PC-9 (cell line): ENCODE measurements around the gene RC3H1. TPM values are rescaled to one million over a fixed set of nuclear protein-coding genes. Genes with fewer than 3 reads are reported as not detected.

Experiments
- BruUV-seq: library from RNA; stranded (reverse); fragments of 400-500 nt; replicated peaks from 2 replicates; lab custom pipeline; 2021; lab: Mats Ljungman, UMichigan
- CTCF ChIA-PET: fragments of 300-600 bp; sonication (Branson Sonifier 250); formaldehyde crosslinking; loops from one replicate; lab custom pipeline; 2022; ENCODE audit warnings: antibody characterized with exemption; lab: Charles Lee
- POLR2A ChIA-PET: fragments of 300-600 bp; sonication (Branson Sonifier 250); formaldehyde crosslinking; loops from one replicate; lab custom pipeline; 2022; ENCODE audit warnings: antibody characterized with exemption; ENCODE audit not compliant: unreplicated experiment; lab: Charles Lee
- DNase-seq, 2 experiments: peaks; one replicate each; pipeline versions ENCODE4 v3.0.0 to v3.0.0-alpha.2; 2015 to 2022; ENCODE audit warnings: mixed read lengths in 1 of 2
- H2AFZ ChIP-seq: fragments of 200-600 bp; sonication (generic); 2 replicates; pipeline ENCODE4 v1.8.1; 2017; ENCODE audit warnings: antibody characterized with exemption
- H3F3A ChIP-seq: fragments of 200-600 bp; sonication (generic); 2 replicates; pipeline ENCODE4 v1.8.1; 2017; ENCODE audit warnings: antibody characterized with exemption, mild to moderate bottlenecking, low read depth; ENCODE audit not compliant: insufficient read depth
- H3K27ac ChIP-seq: fragments of 200-600 bp; sonication (generic); 2 replicates; pipeline ENCODE4 v1.6.1; 2016; ENCODE audit warnings: mixed run types
- H3K27me3 ChIP-seq: fragments of 200-600 bp; sonication (generic); 2 replicates; pipeline ENCODE4 v1.6.1; 2016; ENCODE audit warnings: low read depth, mixed run types; ENCODE audit not compliant: insufficient read depth
- H3K36me3 ChIP-seq: fragments of 200-600 bp; sonication (generic); 2 replicates; pipeline ENCODE4 v1.6.1; 2016; ENCODE audit warnings: low read depth, mixed run types
- H3K4me1 ChIP-seq: fragments of 200-600 bp; sonication (generic); replicated peaks from 2 replicates; pipeline ENCODE4 v1.6.1; 2016; ENCODE audit warnings: mixed run types; ENCODE audit not compliant: insufficient read depth
- H3K4me2 ChIP-seq: fragments of 200-600 bp; sonication (generic); 2 replicates; pipeline ENCODE4 v1.6.1; 2017; ENCODE audit warnings: mixed run types
- H3K4me3 ChIP-seq: fragments of 200-600 bp; sonication (generic); 2 replicates; pipeline ENCODE4 v1.6.1; 2016; ENCODE audit warnings: mixed run types
- H3K79me2 ChIP-seq: fragments of 200-600 bp; sonication (generic); 2 replicates; pipeline ENCODE4 v1.6.1; 2017; ENCODE audit warnings: low read depth, mixed run types
- H3K9me2 ChIP-seq: fragments of 200-600 bp; sonication (generic); 2 replicates; pipeline ENCODE4 v1.8.1; 2017; ENCODE audit warnings: mild to moderate bottlenecking; ENCODE audit not compliant: insufficient read depth
- H3K9me3 ChIP-seq: fragments of 200-600 bp; sonication (generic); 2 replicates; pipeline ENCODE4 v1.8.1; 2016; ENCODE audit warnings: low read depth; ENCODE audit not compliant: insufficient read depth
- H4K20me1 ChIP-seq: fragments of 200-600 bp; sonication (generic); 2 replicates; pipeline ENCODE4 v1.8.1; 2017; ENCODE audit not compliant: insufficient read depth
- EZH2 ChIP-seq: fragments of 200-600 bp; sonication (generic); IDR thresholded peaks from 2 replicates; pipeline ENCODE4 v1.8.0; 2017; ENCODE audit warnings: antibody characterized with exemption, low read depth
- intact Hi-C: fragments of 100-400 bp; cut with micrococcal nuclease; formaldehyde crosslinking; loops from one replicate; pipeline ENCODE4 v1.10.0; 2022; ENCODE audit not compliant: unreplicated experiment
- total RNA-seq: library from RNA; stranded (reverse); gene quantifications from 2 replicates; pipeline ENCODE4 v1.2.3, GENCODE V29; 2021
- TF ChIP-seq, protein P1 (sequence below): fragments of 200-600 bp; sonication (generic); conservative IDR thresholded peaks from 2 replicates; pipeline ENCODE4 v1.6.1; 2017; ENCODE audit warnings: mixed run types, antibody characterized with exemption, mild to moderate bottlenecking, moderate library complexity

Gene RC3H1
- total RNA-seq, 1 experiment from 2014 or later: 29.5 TPM

GRCh38 chr1:174017231-174017970, 4.8 kb downstream of the RC3H1 start:
- peaks cover 27% of the 10 kb centered on the region for H3K4me1 ChIP-seq
- no peaks in the 10 kb centered on the region for H3K27me3 ChIP-seq
- H3K4me3 ChIP-seq: no peak overlapping the region
- intact Hi-C loops: no loop called here
- H3K79me2 ChIP-seq: peaks cover 92% of the 10 kb centered on the region
- no peak for TF ChIP-seq EZH2
- TF ChIP-seq, protein P1, sequence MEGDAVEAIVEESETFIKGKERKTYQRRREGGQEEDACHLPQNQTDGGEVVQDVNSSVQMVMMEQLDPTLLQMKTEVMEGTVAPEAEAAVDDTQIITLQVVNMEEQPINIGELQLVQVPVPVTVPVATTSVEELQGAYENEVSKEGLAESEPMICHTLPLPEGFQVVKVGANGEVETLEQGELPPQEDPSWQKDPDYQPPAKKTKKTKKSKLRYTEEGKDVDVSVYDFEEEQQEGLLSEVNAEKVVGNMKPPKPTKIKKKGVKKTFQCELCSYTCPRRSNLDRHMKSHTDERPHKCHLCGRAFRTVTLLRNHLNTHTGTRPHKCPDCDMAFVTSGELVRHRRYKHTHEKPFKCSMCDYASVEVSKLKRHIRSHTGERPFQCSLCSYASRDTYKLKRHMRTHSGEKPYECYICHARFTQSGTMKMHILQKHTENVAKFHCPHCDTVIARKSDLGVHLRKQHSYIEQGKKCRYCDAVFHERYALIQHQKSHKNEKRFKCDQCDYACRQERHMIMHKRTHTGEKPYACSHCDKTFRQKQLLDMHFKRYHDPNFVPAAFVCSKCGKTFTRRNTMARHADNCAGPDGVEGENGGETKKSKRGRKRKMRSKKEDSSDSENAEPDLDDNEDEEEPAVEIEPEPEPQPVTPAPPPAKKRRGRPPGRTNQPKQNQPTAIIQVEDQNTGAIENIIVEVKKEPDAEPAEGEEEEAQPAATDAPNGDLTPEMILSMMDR: no peak
- no peaks in the 10 kb centered on the region for H3K9me3 ChIP-seq
- ChIA-PET POLR2A (no interaction called here), CTCF (no interaction called here)
- BruUV-seq: no TSS peak
- peaks cover 56% of the 10 kb centered on the region for H4K20me1 ChIP-seq
- H3K36me3 ChIP-seq: peaks cover 4% of the 10 kb centered on the region; the same call in 1 of the 2 replicates
- no peak overlapping the region for H3K27ac ChIP-seq
- no peak overlapping the region for H2AFZ ChIP-seq
- no peaks in the 10 kb centered on the region for H3F3A ChIP-seq
- no peak for DNase-seq
- no peaks in the 10 kb centered on the region for H3K9me2 ChIP-seq
- no peak overlapping the region for H3K4me2 ChIP-seq

- Histone ChIP-seq H3K9me2 (no peaks in the 10 kb centered on the region), H3K4me1 (peaks cover 10% of the 10 kb centered on the region), H3F3A (no peaks in the 10 kb centered on the region), H3K27ac (no peak overlapping the region), H3K9me3 (no peaks in the 10 kb centered on the region), H4K20me1 (peaks cover 66% of the 10 kb centered on the region), H3K79me2 (peaks cover 96% of the 10 kb centered on the region), H2AFZ (no peak overlapping the region), H3K4me3 (no peak overlapping the region), H3K27me3 (no peaks in the 10 kb centered on the region), H3K36me3 (no peaks in the 10 kb centered on the region; the same call in none of the 2 replicates), H3K4me2 (no peak overlapping the region)
- intact Hi-C loops: no loop called here
- no peak for TF ChIP-seq EZH2
- TF ChIP-seq, protein P1: no peak
- ChIA-PET POLR2A (no interaction called here), CTCF (no interaction called here)
- no peak for DNase-seq
- no TSS peak for BruUV-seq
Observed at GRCh38 chr1:174013864-174014418, 8.2 kb downstream of the RC3H1 start.

GRCh38 chr1:174008979-174009378, 13.2 kb downstream of the RC3H1 start:
- TF ChIP-seq EZH2: no peak
- TF ChIP-seq, protein P1: no peak
- POLR2A ChIA-PET: no interaction called here
- H3K27ac ChIP-seq: no peak overlapping the region
- no peaks in the 10 kb centered on the region for H3K27me3 ChIP-seq
- peaks cover 56% of the 10 kb centered on the region for H4K20me1 ChIP-seq
- H3F3A ChIP-seq: no peaks in the 10 kb centered on the region; the same call in 1 of the 2 replicates
- intact Hi-C loops: no loop called here
- no peak overlapping the region for H2AFZ ChIP-seq
- H3K9me2 ChIP-seq: no peaks in the 10 kb centered on the region
- no peak overlapping the region for H3K4me3 ChIP-seq
- no peaks in the 10 kb centered on the region for H3K4me1 ChIP-seq
- CTCF ChIA-PET: no interaction called here
- H3K9me3 ChIP-seq: no peaks in the 10 kb centered on the region
- H3K36me3 ChIP-seq: no peaks in the 10 kb centered on the region; the same call in none of the 2 replicates
- H3K79me2 ChIP-seq: peaks cover 96% of the 10 kb centered on the region
- no peak for DNase-seq
- no peak overlapping the region for H3K4me2 ChIP-seq
- BruUV-seq: no TSS peak
